DND-41 (cell line): ENCODE results near the gene PRSS56.

Experiments used
- EZH2 ChIP-seq: IDR thresholded peaks from 3 replicates; pipeline ENCODE4 v1.6.1; 2012; ENCODE audit warnings: borderline replicate concordance, low read depth, mild to moderate bottlenecking, moderate library complexity, low read length, inconsistent platforms; ENCODE audit not compliant: severe bottlenecking
- TF ChIP-seq, protein P1 (sequence below): IDR thresholded peaks from 2 replicates; pipeline ENCODE4 v1.5.1; 2012; ENCODE audit warnings: borderline replicate concordance, low read length, moderate library complexity, mild to moderate bottlenecking; ENCODE audit not compliant: poor library complexity, severe bottlenecking; ENCODE audit errors: extremely low read depth

- TF ChIP-seq, protein P1, sequence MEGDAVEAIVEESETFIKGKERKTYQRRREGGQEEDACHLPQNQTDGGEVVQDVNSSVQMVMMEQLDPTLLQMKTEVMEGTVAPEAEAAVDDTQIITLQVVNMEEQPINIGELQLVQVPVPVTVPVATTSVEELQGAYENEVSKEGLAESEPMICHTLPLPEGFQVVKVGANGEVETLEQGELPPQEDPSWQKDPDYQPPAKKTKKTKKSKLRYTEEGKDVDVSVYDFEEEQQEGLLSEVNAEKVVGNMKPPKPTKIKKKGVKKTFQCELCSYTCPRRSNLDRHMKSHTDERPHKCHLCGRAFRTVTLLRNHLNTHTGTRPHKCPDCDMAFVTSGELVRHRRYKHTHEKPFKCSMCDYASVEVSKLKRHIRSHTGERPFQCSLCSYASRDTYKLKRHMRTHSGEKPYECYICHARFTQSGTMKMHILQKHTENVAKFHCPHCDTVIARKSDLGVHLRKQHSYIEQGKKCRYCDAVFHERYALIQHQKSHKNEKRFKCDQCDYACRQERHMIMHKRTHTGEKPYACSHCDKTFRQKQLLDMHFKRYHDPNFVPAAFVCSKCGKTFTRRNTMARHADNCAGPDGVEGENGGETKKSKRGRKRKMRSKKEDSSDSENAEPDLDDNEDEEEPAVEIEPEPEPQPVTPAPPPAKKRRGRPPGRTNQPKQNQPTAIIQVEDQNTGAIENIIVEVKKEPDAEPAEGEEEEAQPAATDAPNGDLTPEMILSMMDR: no peak
- TF ChIP-seq EZH2: no peak
Observed at GRCh38 chr2:232518844-232519243, 1.3 kb upstream of the PRSS56 start.
